Liver (tissue), 9 donors: ENCODE results near the gene SLCO4C1. TPM values are rescaled to one million over a fixed set of nuclear protein-coding genes. Genes with fewer than 3 reads are reported as not detected.

Experiments
- DNase-seq: peaks from one replicate; pipeline ENCODE4 v3.0.0-alpha.2; 2017; ENCODE audit warnings: low spot score
- H3K27ac ChIP-seq, 2 donors: one replicate each; pipeline ENCODE4 v1.7.0; 2013; ENCODE audit warnings: inconsistent platforms in 2 of 2, low read length in 2 of 2, control low read depth in 1 of 2, low read depth in 1 of 2, mild to moderate bottlenecking in 1 of 2
- H3K27me3 ChIP-seq, 4 donors: one replicate each; pipeline versions ENCODE4 v1.6.1 to v1.7.0; 2013; ENCODE audit warnings: low read length in 3 of 4, inconsistent platforms in 1 of 4, mild to moderate bottlenecking in 1 of 4, moderate library complexity in 1 of 4; ENCODE audit not compliant: control insufficient read depth in 4 of 4, insufficient read depth in 4 of 4
- H3K36me3 ChIP-seq, 4 donors: one replicate each; pipeline versions ENCODE4 v1.6.1 to v1.7.0; 2013; ENCODE audit warnings: low read length in 3 of 4, mild to moderate bottlenecking in 3 of 4, low read depth in 1 of 4, moderate library complexity in 1 of 4; ENCODE audit not compliant: control insufficient read depth in 4 of 4, insufficient read depth in 3 of 4
- H3K4me1 ChIP-seq, 4 donors: one replicate each; pipeline versions ENCODE4 v1.6.1 to v1.7.0; 2013; ENCODE audit warnings: low read length in 3 of 4, mild to moderate bottlenecking in 3 of 4, moderate library complexity in 1 of 4; ENCODE audit not compliant: control insufficient read depth in 4 of 4, insufficient read depth in 4 of 4
- H3K4me3 ChIP-seq, 3 donors: one replicate each; pipeline versions ENCODE4 v1.6.1 to v1.7.0; 2013; ENCODE audit warnings: low read length in 3 of 3, control low read depth in 1 of 3, low read depth in 1 of 3, mild to moderate bottlenecking in 1 of 3
- H3K9ac ChIP-seq, 2 donors: one replicate each; pipeline ENCODE4 v1.7.0; 2013; ENCODE audit warnings: low read length in 2 of 2, mild to moderate bottlenecking in 2 of 2, moderate library complexity in 2 of 2, control low read depth in 1 of 2, low read depth in 1 of 2
- H3K9me3 ChIP-seq, 4 donors: one replicate each; pipeline versions ENCODE4 v1.6.1 to v1.7.0; 2013; ENCODE audit warnings: low read length in 3 of 4; ENCODE audit not compliant: control insufficient read depth in 4 of 4
- EGR1 ChIP-seq, 2 donors: IDR thresholded peaks; 2 replicates each; pipeline ENCODE4 v1.6.1; 2016 to 2018; ENCODE audit warnings: antibody characterized with exemption in 2 of 2, low read depth in 2 of 2
- FOXA1 ChIP-seq: IDR thresholded peaks from 2 replicates; pipeline ENCODE4 v1.6.1; 2016; ENCODE audit warnings: antibody characterized with exemption
- FOXA2 ChIP-seq: IDR thresholded peaks from 2 replicates; pipeline ENCODE4 v1.6.1; 2016; ENCODE audit warnings: antibody characterized with exemption
- HNF4A ChIP-seq, 2 donors: conservative IDR thresholded peaks; 2 replicates each; pipeline ENCODE4 v1.6.1; 2016; ENCODE audit warnings: antibody characterized with exemption in 2 of 2, mild to moderate bottlenecking in 2 of 2
- HNF4G ChIP-seq: IDR thresholded peaks from 2 replicates; pipeline ENCODE4 v1.6.1; 2016; ENCODE audit warnings: antibody characterized with exemption
- JUND ChIP-seq, 2 donors: IDR thresholded peaks; 2 replicates each; pipeline ENCODE4 v1.6.1; 2016; ENCODE audit warnings: antibody characterized with exemption in 2 of 2
- SP1 ChIP-seq: IDR thresholded peaks from 2 replicates; pipeline ENCODE4 v1.6.1; 2018; ENCODE audit warnings: antibody characterized with exemption, mild to moderate bottlenecking
- TAF1 ChIP-seq: conservative IDR thresholded peaks from 2 replicates; pipeline ENCODE4 v1.6.1; 2016; ENCODE audit warnings: antibody characterized with exemption, mild to moderate bottlenecking
- WGBS: extraction: QIAGEN DNeasy Blood & Tissue Kit; methylation state at CpG from one replicate; pipeline ENCODE4 v1.1.7; 2013; 5-methylcytosine and 5-hydroxymethylcytosine counted together
- polyA plus RNA-seq, 2 donors: library from polyadenylated mRNA; stranded (reverse) in 1 of 2; unstranded in 1 of 2; fragments of 200-250 nt in 1 of 2; fragments of >200 nt in 1 of 2; fragmentation: Nextera tagmentation in 1 of 2; extraction: Ambion mirVana in 1 of 2; gene quantifications; one replicate each; pipeline versions ENCODE4 v1.2.1 to v1.2.3, GENCODE V29; 2013 to 2015
- total RNA-seq, 2 donors: library from RNA; depleted of rRNA; stranded (reverse); fragments of >200 nt; gene quantifications; one replicate each; pipeline ENCODE4 v1.2.3, GENCODE V29; 2014
- TF ChIP-seq, protein P1 (sequence below): fragments of 150-350 bp; IDR thresholded peaks from 2 replicates; pipeline ENCODE4 v1.5.1; 2017; ENCODE audit warnings: improper control_type of control experiment, low read depth, low read length; ENCODE audit not compliant: missing input control
- TF ChIP-seq, protein P2 (sequence below): IDR thresholded peaks from 2 replicates; pipeline ENCODE4 v1.6.1; 2016; ENCODE audit warnings: antibody characterized with exemption
- TF ChIP-seq, protein P3 (sequence below): IDR thresholded peaks from 2 replicates; pipeline ENCODE4 v1.6.1; 2016; ENCODE audit warnings: antibody characterized with exemption
- TF ChIP-seq, protein P4 (sequence below): IDR thresholded peaks from 2 replicates; pipeline ENCODE4 v1.6.1; 2016; ENCODE audit warnings: antibody characterized with exemption
- donor health status: healthy.
- donor health status: healthy.
- donor health status: healthy.
- donor health status: healthy.
- donor health status: healthy.

Gene SLCO4C1
- total and polyA plus RNA-seq, 4 donors = 2.0 to 29.4 (median 3.3) TPM

DNA sequence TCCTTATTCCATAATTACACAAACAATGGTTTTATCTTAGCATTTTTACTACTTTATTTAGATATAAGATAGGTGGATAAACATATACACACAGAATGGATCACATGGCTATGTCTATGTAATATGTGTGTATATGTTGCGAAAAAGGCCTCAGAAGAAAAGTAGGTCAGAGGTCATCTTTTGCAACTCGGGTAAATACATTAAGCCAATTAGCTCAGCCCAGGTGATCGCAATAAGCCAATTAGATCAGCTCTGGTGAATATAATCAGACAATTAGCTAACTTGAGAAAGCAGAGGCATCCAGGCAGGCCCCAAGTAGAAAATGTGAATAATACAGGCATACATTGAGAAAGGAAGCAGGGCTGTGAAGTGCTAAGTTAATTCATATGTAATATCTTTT, 24.3 kb downstream of the SLCO4C1 start:
- no peak for TF ChIP-seq SP1

DNA sequence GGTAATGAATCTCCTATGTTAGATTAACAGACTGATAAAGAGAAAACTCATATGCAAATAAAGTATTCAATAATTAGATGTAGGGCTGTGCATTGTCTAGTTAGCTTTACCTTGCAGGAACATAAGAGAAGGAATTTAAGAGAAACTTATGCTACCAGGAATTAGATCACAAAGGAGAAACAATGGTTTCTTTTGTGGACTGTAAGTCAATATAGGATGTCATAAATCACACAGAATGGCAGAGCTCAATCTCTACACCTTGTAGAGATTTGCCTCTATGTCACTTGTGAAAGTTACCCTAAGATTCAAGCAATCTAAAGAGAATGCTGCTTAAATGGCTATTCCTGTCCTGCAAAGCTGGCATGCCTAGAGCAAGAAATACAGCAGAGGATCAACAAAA, 26.0 kb downstream of the SLCO4C1 start:
- no peaks in the 10 kb centered on the region for H3K27me3 ChIP-seq
- no peaks in the 10 kb centered on the region for H3K4me1 ChIP-seq
- H3K27ac ChIP-seq = no peak overlapping the region
- H3K9ac ChIP-seq = no peak overlapping the region
- TF ChIP-seq, protein P1, sequence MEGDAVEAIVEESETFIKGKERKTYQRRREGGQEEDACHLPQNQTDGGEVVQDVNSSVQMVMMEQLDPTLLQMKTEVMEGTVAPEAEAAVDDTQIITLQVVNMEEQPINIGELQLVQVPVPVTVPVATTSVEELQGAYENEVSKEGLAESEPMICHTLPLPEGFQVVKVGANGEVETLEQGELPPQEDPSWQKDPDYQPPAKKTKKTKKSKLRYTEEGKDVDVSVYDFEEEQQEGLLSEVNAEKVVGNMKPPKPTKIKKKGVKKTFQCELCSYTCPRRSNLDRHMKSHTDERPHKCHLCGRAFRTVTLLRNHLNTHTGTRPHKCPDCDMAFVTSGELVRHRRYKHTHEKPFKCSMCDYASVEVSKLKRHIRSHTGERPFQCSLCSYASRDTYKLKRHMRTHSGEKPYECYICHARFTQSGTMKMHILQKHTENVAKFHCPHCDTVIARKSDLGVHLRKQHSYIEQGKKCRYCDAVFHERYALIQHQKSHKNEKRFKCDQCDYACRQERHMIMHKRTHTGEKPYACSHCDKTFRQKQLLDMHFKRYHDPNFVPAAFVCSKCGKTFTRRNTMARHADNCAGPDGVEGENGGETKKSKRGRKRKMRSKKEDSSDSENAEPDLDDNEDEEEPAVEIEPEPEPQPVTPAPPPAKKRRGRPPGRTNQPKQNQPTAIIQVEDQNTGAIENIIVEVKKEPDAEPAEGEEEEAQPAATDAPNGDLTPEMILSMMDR = no peak
- TF ChIP-seq HNF4A (conservative IDR thresholded peaks at IDR 0.05) = no peak
- TF ChIP-seq, protein P2, sequence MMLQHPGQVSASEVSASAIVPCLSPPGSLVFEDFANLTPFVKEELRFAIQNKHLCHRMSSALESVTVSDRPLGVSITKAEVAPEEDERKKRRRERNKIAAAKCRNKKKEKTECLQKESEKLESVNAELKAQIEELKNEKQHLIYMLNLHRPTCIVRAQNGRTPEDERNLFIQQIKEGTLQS = no peak
- TF ChIP-seq JUND (IDR thresholded peaks at IDR 0.05) = no peak
- TF ChIP-seq TAF1 = no peak
- TF ChIP-seq EGR1 (IDR thresholded peaks at IDR 0.05; ENCODE audit: low read depth in 2 of 2) = no peak
- TF ChIP-seq, protein P3, sequence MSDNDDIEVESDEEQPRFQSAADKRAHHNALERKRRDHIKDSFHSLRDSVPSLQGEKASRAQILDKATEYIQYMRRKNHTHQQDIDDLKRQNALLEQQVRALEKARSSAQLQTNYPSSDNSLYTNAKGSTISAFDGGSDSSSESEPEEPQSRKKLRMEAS = no peak
- TF ChIP-seq, protein P4, sequence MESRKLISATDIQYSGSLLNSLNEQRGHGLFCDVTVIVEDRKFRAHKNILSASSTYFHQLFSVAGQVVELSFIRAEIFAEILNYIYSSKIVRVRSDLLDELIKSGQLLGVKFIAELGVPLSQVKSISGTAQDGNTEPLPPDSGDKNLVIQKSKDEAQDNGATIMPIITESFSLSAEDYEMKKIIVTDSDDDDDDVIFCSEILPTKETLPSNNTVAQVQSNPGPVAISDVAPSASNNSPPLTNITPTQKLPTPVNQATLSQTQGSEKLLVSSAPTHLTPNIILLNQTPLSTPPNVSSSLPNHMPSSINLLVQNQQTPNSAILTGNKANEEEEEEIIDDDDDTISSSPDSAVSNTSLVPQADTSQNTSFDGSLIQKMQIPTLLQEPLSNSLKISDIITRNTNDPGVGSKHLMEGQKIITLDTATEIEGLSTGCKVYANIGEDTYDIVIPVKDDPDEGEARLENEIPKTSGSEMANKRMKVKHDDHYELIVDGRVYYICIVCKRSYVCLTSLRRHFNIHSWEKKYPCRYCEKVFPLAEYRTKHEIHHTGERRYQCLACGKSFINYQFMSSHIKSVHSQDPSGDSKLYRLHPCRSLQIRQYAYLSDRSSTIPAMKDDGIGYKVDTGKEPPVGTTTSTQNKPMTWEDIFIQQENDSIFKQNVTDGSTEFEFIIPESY = no peak
- no peak for TF ChIP-seq FOXA1
- H3K4me3 ChIP-seq = no peak overlapping the region
- H3K36me3 ChIP-seq = peaks cover 0 to 2% (median 0%) of the 10 kb centered on the region in 4 donors
- no peak for DNase-seq
- H3K9me3 ChIP-seq = no peaks in the 10 kb centered on the region

More for the DNA sequence above, 24.3 kb downstream of the SLCO4C1 start:
- Histone ChIP-seq H3K4me1 (no peaks in the 10 kb centered on the region), H3K36me3 (peaks cover 0 to 2% (median 0%) of the 10 kb centered on the region in 4 donors), H3K9ac (no peak overlapping the region), H3K4me3 (no peak overlapping the region), H3K27me3 (no peaks in the 10 kb centered on the region), H3K27ac (no peak overlapping the region), H3K9me3 (no peaks in the 10 kb centered on the region)
- WGBS = 75% methylated on average over 3 of the region's 3 CpGs
- DNase-seq = no peak

DNA sequence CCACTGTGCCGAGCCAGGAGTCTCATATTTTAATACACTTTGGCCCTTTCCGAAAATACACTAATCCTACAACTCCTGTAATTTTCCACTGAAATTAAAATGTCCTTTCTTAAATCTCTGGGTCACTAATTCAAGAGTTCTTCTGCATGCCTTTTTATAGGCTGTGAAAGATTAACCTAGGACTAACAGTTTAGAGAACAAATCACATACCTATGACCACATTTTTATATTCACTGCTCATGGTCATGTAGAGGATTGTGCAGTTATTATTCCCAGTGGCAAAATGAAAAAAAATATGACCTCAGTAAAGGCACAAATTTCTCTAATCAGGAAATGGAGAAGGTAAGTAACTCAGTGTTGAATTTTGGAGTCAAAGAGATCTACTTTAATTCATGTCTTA, 33.4 kb downstream of the SLCO4C1 start:
- no peak for DNase-seq
- WGBS = 82% methylated on average over 2 of the region's 2 CpGs
- no peaks in the 10 kb centered on the region for H3K27me3 ChIP-seq
- no peaks in the 10 kb centered on the region for H3K4me1 ChIP-seq
- H3K27ac ChIP-seq = no peak overlapping the region
- no peaks in the 10 kb centered on the region for H3K36me3 ChIP-seq
- TF ChIP-seq SP1 = no peak
- no peak for TF ChIP-seq FOXA2
- TF ChIP-seq JUND (IDR thresholded peaks at IDR 0.05) = no peak
- no peak for TF ChIP-seq HNF4G
- TF ChIP-seq, protein P3 = no peak
- H3K9me3 ChIP-seq = no peaks in the 10 kb centered on the region
- H3K4me3 ChIP-seq = no peak overlapping the region
- no peak overlapping the region for H3K9ac ChIP-seq
